ENCODE results near the gene SLC10A1. TPM values are rescaled to one million over a fixed set of nuclear protein-coding genes. Genes with fewer than 3 reads are reported as not detected.

SLC10A1 gene
- total and polyA plus RNA-seq, 2 donors from 2014 or later = not detected

- FAIRE-seq = no peak
- H3K27ac ChIP-seq (ENCODE audit: low read depth in 2 of 2, low read length in 2 of 2) = no peak overlapping the region
These were observed 4.1 kb downstream of the SLC10A1 start for GRCh38 chr14:69792887-69793421.

DNA sequence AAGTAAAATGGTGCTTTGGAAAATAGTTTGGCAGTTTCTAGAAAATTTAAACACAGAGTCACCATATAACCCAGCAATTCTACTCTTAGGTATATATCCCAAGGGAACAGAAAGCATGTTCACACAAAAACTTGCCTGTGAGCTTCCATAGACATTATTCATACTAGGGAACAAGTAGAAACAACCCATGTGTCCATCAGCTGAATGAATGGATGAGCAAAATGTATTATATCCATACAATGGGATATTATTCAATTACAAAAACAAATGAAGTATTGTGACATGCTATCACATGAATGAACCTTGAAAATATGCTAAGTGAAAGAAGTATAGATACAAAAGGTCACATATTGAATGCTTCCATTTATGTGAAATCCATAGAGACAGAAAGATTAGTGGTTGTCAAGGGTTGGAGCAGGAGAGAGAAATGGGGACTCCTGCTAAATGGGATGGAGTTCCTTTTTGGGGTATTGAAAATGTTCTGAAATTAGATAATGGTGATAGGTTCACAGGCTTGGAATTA lies 7.9 kb downstream of the SLC10A1 start:
- DNase-seq (no peak), FAIRE-seq (no peak)
- no peak for TF ChIP-seq CTCF (IDR thresholded peaks at IDR 0.05; ENCODE audit: borderline replicate concordance, extremely low read depth, insufficient read depth)
- intact Hi-C loops (cut with DNase I) = no loop called here
- H3K4me1 ChIP-seq (ENCODE audit: control insufficient read depth in 2 of 3, insufficient read depth in 2 of 3, low read depth in 1 of 3, low read length in 3 of 3) = no peaks in the 10 kb centered on the region
- H3K27me3 ChIP-seq (ENCODE audit: control insufficient read depth, insufficient read depth, low read length) = no peaks in the 10 kb centered on the region
- no peaks in the 10 kb centered on the region for H3K36me3 ChIP-seq (ENCODE audit: control insufficient read depth in 2 of 3, insufficient read depth in 3 of 3, low read length in 3 of 3)
- no peak overlapping the region for H3K27ac ChIP-seq (ENCODE audit: low read depth in 2 of 2, low read length in 2 of 2)
- no peaks in the 10 kb centered on the region for H3K9me3 ChIP-seq (ENCODE audit: control insufficient read depth in 2 of 3, insufficient read depth in 1 of 3, low read length in 3 of 3)
- no peak overlapping the region for H3K4me3 ChIP-seq (ENCODE audit: low read length in 3 of 3)
- no peak overlapping the region for H3K9ac ChIP-seq (ENCODE audit: low read length in 3 of 3)

More at GRCh38 chr14:69792887-69793421, 4.1 kb downstream of the SLC10A1 start:
- Histone ChIP-seq H3K4me1 (ENCODE audit: control insufficient read depth in 2 of 3, insufficient read depth in 2 of 3, low read depth in 1 of 3, low read length in 3 of 3) (no peaks in the 10 kb centered on the region), H3K27me3 (ENCODE audit: control insufficient read depth, insufficient read depth, low read length) (no peaks in the 10 kb centered on the region), H3K9me3 (ENCODE audit: control insufficient read depth in 2 of 3, insufficient read depth in 1 of 3, low read length in 3 of 3) (no peaks in the 10 kb centered on the region), H3K9ac (ENCODE audit: low read length in 3 of 3) (no peak overlapping the region), H3K4me3 (ENCODE audit: low read length in 3 of 3) (no peak overlapping the region), H3K36me3 (ENCODE audit: control insufficient read depth in 2 of 3, insufficient read depth in 3 of 3, low read length in 3 of 3) (no peaks in the 10 kb centered on the region)
- no peak for DNase-seq
- no peak for TF ChIP-seq CTCF (IDR thresholded peaks at IDR 0.05; ENCODE audit: borderline replicate concordance, extremely low read depth, insufficient read depth)
- intact Hi-C loops (cut with DNase I) = no loop called here

GRCh38 chr14:69786603-69787002 lies 10.4 kb downstream of the SLC10A1 start:
- no peak for FAIRE-seq
- no peak for DNase-seq
- Histone ChIP-seq H3K27me3 (ENCODE audit: control insufficient read depth, insufficient read depth, low read length) (no peaks in the 10 kb centered on the region), H3K9ac (ENCODE audit: low read length in 3 of 3) (no peak overlapping the region), H3K27ac (ENCODE audit: low read depth in 2 of 2, low read length in 2 of 2) (no peak overlapping the region), H3K36me3 (ENCODE audit: control insufficient read depth in 2 of 3, insufficient read depth in 3 of 3, low read length in 3 of 3) (peaks cover 0 to 8% (median 0%) of the 10 kb centered on the region in 3 donors), H3K4me3 (ENCODE audit: low read length in 3 of 3) (no peak overlapping the region), H3K9me3 (ENCODE audit: control insufficient read depth in 2 of 3, insufficient read depth in 1 of 3, low read length in 3 of 3) (no peaks in the 10 kb centered on the region), H3K4me1 (ENCODE audit: control insufficient read depth in 2 of 3, insufficient read depth in 2 of 3, low read depth in 1 of 3, low read length in 3 of 3) (no peaks in the 10 kb centered on the region)
- no peak for TF ChIP-seq CTCF (IDR thresholded peaks at IDR 0.05; ENCODE audit: borderline replicate concordance, extremely low read depth, insufficient read depth)
- intact Hi-C loops (cut with DNase I) = no loop called here

DNA sequence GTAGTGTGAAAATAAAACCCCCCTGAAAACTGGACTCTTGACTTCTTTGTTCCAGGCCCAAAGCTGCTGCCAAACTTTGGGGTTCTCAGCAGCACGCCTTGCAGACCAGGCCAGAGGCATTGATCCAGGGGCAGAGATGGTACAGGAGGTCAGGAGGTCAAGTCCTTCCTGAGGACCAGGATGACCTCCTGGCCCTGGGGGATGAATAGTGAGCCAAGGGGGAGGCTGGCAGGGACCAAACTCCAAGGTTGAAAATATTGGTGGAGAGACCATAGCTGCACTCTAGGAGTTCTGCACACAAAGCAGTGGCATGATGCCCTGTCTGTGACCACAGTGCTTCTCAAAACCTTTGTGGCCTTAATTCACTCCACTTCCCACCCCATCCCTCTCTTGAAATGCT lies 12.1 kb downstream of the SLC10A1 start:
- Histone ChIP-seq H3K9me3 (ENCODE audit: control insufficient read depth in 2 of 3, insufficient read depth in 1 of 3, low read length in 3 of 3) (no peaks in the 10 kb centered on the region), H3K9ac (ENCODE audit: low read length in 3 of 3) (no peak overlapping the region), H3K4me3 (ENCODE audit: low read length in 3 of 3) (no peak overlapping the region), H3K4me1 (ENCODE audit: control insufficient read depth in 2 of 3, insufficient read depth in 2 of 3, low read depth in 1 of 3, low read length in 3 of 3) (peaks cover 0 to 4% (median 0%) of the 10 kb centered on the region in 3 donors), H3K36me3 (ENCODE audit: control insufficient read depth in 2 of 3, insufficient read depth in 3 of 3, low read length in 3 of 3) (peaks cover 0 to 18% (median 2%) of the 10 kb centered on the region in 3 donors), H3K27me3 (ENCODE audit: control insufficient read depth, insufficient read depth, low read length) (no peaks in the 10 kb centered on the region), H3K27ac (ENCODE audit: low read depth in 2 of 2, low read length in 2 of 2) (no peak overlapping the region)
- FAIRE-seq (no peak), DNase-seq (no peak)
- no peak for TF ChIP-seq CTCF (IDR thresholded peaks at IDR 0.05; ENCODE audit: borderline replicate concordance, extremely low read depth, insufficient read depth)
- intact Hi-C loops (cut with DNase I) = no loop called here

All from kidney (tissue), 14 donors.